H9 (cell line): Measurements from ENCODE around the gene LDHD. TPM values are rescaled to one million over a fixed set of nuclear protein-coding genes. Genes with fewer than 3 reads are reported as not detected.
A peak's percentile ranks its signal among the peaks of the same experiment; 100 is the strongest.

Experiments used
- DNase-seq: peaks from one replicate; pipeline ENCODE4 v3.0.0-alpha.2; 2017
- H2AFZ ChIP-seq: one replicate; pipeline ENCODE4 v1.6.1; 2013; ENCODE audit warnings: mild to moderate bottlenecking, low read length, control low read depth, moderate library complexity
- H2AK5ac ChIP-seq: 2 replicates; pipeline ENCODE4 v1.6.1; 2013; ENCODE audit warnings: low read length, control low read depth, mixed read lengths; ENCODE audit not compliant: insufficient read length
- H2BK120ac ChIP-seq: one replicate; pipeline ENCODE4 v1.6.1; 2013; ENCODE audit warnings: low read depth, mild to moderate bottlenecking, low read length, control low read depth, inconsistent platforms; ENCODE audit not compliant: poor library complexity, severe bottlenecking
- H2BK12ac ChIP-seq: 2 replicates; pipeline ENCODE4 v1.6.1; 2013; ENCODE audit warnings: low read length, control low read depth, mixed read lengths, low read depth; ENCODE audit not compliant: insufficient read length
- H2BK15ac ChIP-seq: 2 replicates; pipeline ENCODE4 v1.6.1; 2013; ENCODE audit warnings: low read depth, low read length, control low read depth
- H2BK20ac ChIP-seq: one replicate; pipeline ENCODE4 v1.6.1; 2013; ENCODE audit warnings: low read depth, mild to moderate bottlenecking, low read length, control low read depth, inconsistent platforms; ENCODE audit not compliant: poor library complexity, severe bottlenecking
- H2BK5ac ChIP-seq: 2 replicates; pipeline ENCODE4 v1.6.1; 2013; ENCODE audit warnings: low read length, control low read depth, mixed read lengths; ENCODE audit not compliant: insufficient read length
- H3K14ac ChIP-seq: 2 replicates; pipeline ENCODE4 v1.6.1; 2013; ENCODE audit warnings: low read length, control low read depth; ENCODE audit not compliant: insufficient read depth
- H3K18ac ChIP-seq: 2 replicates; pipeline ENCODE4 v1.6.1; 2013; ENCODE audit warnings: low read depth, mild to moderate bottlenecking, mixed read lengths, low read length, control low read depth; ENCODE audit not compliant: insufficient read length
- H3K23ac ChIP-seq: 2 replicates; pipeline ENCODE4 v1.6.1; 2013; ENCODE audit warnings: low read length, control low read depth, mixed read lengths, low read depth; ENCODE audit not compliant: insufficient read length
- H3K23me2 ChIP-seq: 2 replicates; pipeline ENCODE4 v1.6.1; 2013; ENCODE audit warnings: low read depth, mild to moderate bottlenecking, mixed read lengths, low read length, control low read depth; ENCODE audit not compliant: insufficient read length, poor library complexity, severe bottlenecking
- H3K27ac ChIP-seq: 2 replicates; pipeline ENCODE4 v1.5.1; 2013; ENCODE audit warnings: low read length, control low read depth, mixed read lengths, low read depth; ENCODE audit not compliant: insufficient read length
- H3K27me3 ChIP-seq: 2 replicates; pipeline ENCODE4 v1.6.1; 2013; ENCODE audit warnings: low read length, control low read depth, inconsistent platforms; ENCODE audit not compliant: insufficient read depth
- H3K4ac ChIP-seq: 2 replicates; pipeline ENCODE4 v1.6.1; 2013; ENCODE audit warnings: low read depth, mild to moderate bottlenecking, control low read depth, inconsistent platforms, low read length, moderate library complexity
- H3K4me1 ChIP-seq: 2 replicates; pipeline ENCODE4 v1.6.1; 2013; ENCODE audit warnings: low read length, control low read depth, inconsistent platforms; ENCODE audit not compliant: insufficient read depth
- H3K4me2 ChIP-seq: 2 replicates; pipeline ENCODE4 v1.6.1; 2013; ENCODE audit warnings: low read length, control low read depth, mixed read lengths; ENCODE audit not compliant: insufficient read length, insufficient read depth
- H3K56ac ChIP-seq: 2 replicates; pipeline ENCODE4 v1.6.1; 2013; ENCODE audit warnings: low read depth, mild to moderate bottlenecking, mixed read lengths, low read length, control low read depth; ENCODE audit not compliant: insufficient read length
- H3K79me1 ChIP-seq: 2 replicates; pipeline ENCODE4 v1.6.1; 2013; ENCODE audit warnings: low read depth, mild to moderate bottlenecking, moderate library complexity, low read length, control low read depth, inconsistent platforms; ENCODE audit not compliant: insufficient read depth, poor library complexity, severe bottlenecking
- H3K79me2 ChIP-seq: 2 replicates; pipeline ENCODE4 v1.6.1; 2013; ENCODE audit warnings: low read length, control low read depth, inconsistent platforms; ENCODE audit not compliant: insufficient read depth
- H3K9ac ChIP-seq: 2 replicates; pipeline ENCODE4 v1.6.1; 2013; ENCODE audit warnings: low read length, control low read depth, mixed read lengths; ENCODE audit not compliant: insufficient read length; ENCODE audit errors: extremely low read depth
- H3K9me3 ChIP-seq: one replicate; pipeline ENCODE4 v1.6.1; 2013; ENCODE audit warnings: low read depth, low read length, inconsistent platforms; ENCODE audit not compliant: control insufficient read depth
- H3T11ph ChIP-seq: one replicate; pipeline ENCODE4 v1.6.1; 2013; ENCODE audit warnings: mild to moderate bottlenecking, low read length, control low read depth, inconsistent platforms
- H4K20me1 ChIP-seq: one replicate; pipeline ENCODE4 v1.6.1; 2013; ENCODE audit not compliant: control insufficient read depth, insufficient read length, insufficient read depth
- H4K5ac ChIP-seq: 2 replicates; pipeline ENCODE4 v1.6.1; 2013; ENCODE audit warnings: low read depth, mild to moderate bottlenecking, mixed read lengths, low read length, control low read depth; ENCODE audit not compliant: insufficient read length
- H4K8ac ChIP-seq: replicated peaks from 2 replicates; pipeline ENCODE4 v1.6.1; 2013; ENCODE audit warnings: low read length, control low read depth, mixed read lengths, low read depth; ENCODE audit not compliant: insufficient read length
- H4K91ac ChIP-seq: 2 replicates; pipeline ENCODE4 v1.6.1; 2013; ENCODE audit warnings: low read depth, mild to moderate bottlenecking, moderate library complexity, mixed read lengths, low read length, control low read depth; ENCODE audit not compliant: insufficient read length
- H3K27ac Mint-ChIP-seq, 3 experiments: 2 replicates in 2 of 3; 3 replicates in 1 of 3; pipeline ENCODE4 v1.8.0; 2020 to 2021; ENCODE audit warnings: mixed read lengths in 3 of 3, mild to moderate bottlenecking in 1 of 3, moderate library complexity in 1 of 3
- H3K27me3 Mint-ChIP-seq: 2 replicates; pipeline ENCODE4 v1.8.0; 2021; ENCODE audit warnings: low read depth, mild to moderate bottlenecking, moderate library complexity, mixed read lengths
- H3K36me3 Mint-ChIP-seq, 3 experiments: 2 replicates in 2 of 3; 3 replicates in 1 of 3; pipeline ENCODE4 v1.8.0; 2020 to 2021; ENCODE audit warnings: low read depth in 3 of 3, mixed read lengths in 3 of 3; ENCODE audit not compliant: insufficient read depth in 1 of 3
- H3K4me1 Mint-ChIP-seq, 2 experiments: 2 replicates each; pipeline ENCODE4 v1.8.0; 2020; ENCODE audit warnings: mixed read lengths in 2 of 2
- H3K4me3 Mint-ChIP-seq, 2 experiments: 2 replicates in 1 of 2; 3 replicates in 1 of 2; pipeline ENCODE4 v1.8.0; 2020 to 2021; ENCODE audit warnings: mild to moderate bottlenecking in 2 of 2, mixed read lengths in 2 of 2, moderate library complexity in 1 of 2
- H3K9me3 Mint-ChIP-seq, 2 experiments: 2 replicates in 1 of 2; 3 replicates in 1 of 2; pipeline ENCODE4 v1.8.0; 2020; ENCODE audit warnings: mild to moderate bottlenecking in 2 of 2, mixed read lengths in 2 of 2, moderate library complexity in 1 of 2
- WGBS: extraction: QIAGEN DNeasy Blood & Tissue Kit; methylation state at CpG from one replicate; pipeline ENCODE4 v1.1.7; 2013; ENCODE audit warnings: missing lambda C conversion rate, low lambda C conversion rate, mixed read lengths; ENCODE audit not compliant: insufficient read length; ENCODE audit errors: extremely low coverage; 5-methylcytosine and 5-hydroxymethylcytosine counted together
- total RNA-seq: library from RNA; stranded (reverse); gene quantifications from 2 replicates; pipeline ENCODE4 v1.2.1, GENCODE V29; 2021
- TF ChIP-seq, protein P1 (sequence below): fragments of 200-600 bp; sonication (generic); conservative IDR thresholded peaks from 3 replicates; pipeline ENCODE4 v1.8.0; 2021; ENCODE audit warnings: antibody characterized with exemption, mild to moderate bottlenecking

LDHD gene
- total RNA-seq, 1 experiment from 2014 or later = 14.7 TPM

DNA sequence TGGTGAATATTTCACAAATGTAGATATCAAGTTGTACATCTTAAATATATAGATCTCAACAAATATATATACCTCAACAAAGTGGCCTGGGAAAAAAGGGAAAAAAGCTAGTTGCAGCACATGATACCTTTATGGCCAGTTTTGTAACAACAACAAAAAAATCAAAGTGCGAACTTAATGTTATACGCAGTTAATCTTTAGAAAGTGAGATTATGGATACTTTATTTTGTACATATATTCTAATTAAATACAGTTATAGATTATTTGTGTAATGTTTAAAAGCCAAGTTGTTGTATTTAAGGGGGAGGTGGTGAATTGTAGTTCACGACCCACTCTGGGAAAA is 31.4 kb upstream of the LDHD start:
- Mint-ChIP-seq H3K9me3 (peaks cover 35 to 37% of the 10 kb centered on the region in 2 experiments), H3K36me3 (peaks cover 31 to 37% (median 32%) of the 10 kb centered on the region in 3 experiments), H3K27me3 (peaks cover 9% of the 10 kb centered on the region), H3K4me1 (peaks cover 0 to 7% of the 10 kb centered on the region in 2 experiments; a peak in 3 of 4 replicates), H3K4me3 (peak overlapping the region; percentile 91 to 97), H3K27ac (no peak overlapping the region)
- Histone ChIP-seq H3K27ac (no peak overlapping the region), H2BK20ac (no peak overlapping the region), H2BK5ac (no peak overlapping the region), H3K27me3 (no peaks in the 10 kb centered on the region), H2BK15ac (no peak overlapping the region), H4K5ac (no peak overlapping the region), H4K20me1 (no peaks in the 10 kb centered on the region), H3K79me2 (peaks cover 7% of the 10 kb centered on the region), H3K4me1 (no peaks in the 10 kb centered on the region), H3K9ac (no peak overlapping the region), H3K23me2 (peaks cover 2% of the 10 kb centered on the region), H3K4ac (no peak overlapping the region), H4K91ac (no peak overlapping the region), H3K79me1 (peaks cover 2% of the 10 kb centered on the region), H2BK120ac (no peak overlapping the region), H3K23ac (no peak overlapping the region), H4K8ac (no peak overlapping the region), H3K9me3 (peaks cover 4% of the 10 kb centered on the region), H2AK5ac (no peak overlapping the region), H3K56ac (no peak overlapping the region), H3K14ac (no peak overlapping the region), H3T11ph (no peak overlapping the region), H3K4me2 (no peak overlapping the region), H2BK12ac (no peak overlapping the region), H3K18ac (no peak overlapping the region), H2AFZ (no peak overlapping the region)
- DNase-seq = no peak
- WGBS = no CpG with 5 or more reads among the region's 3 CpGs
- TF ChIP-seq, protein P1, sequence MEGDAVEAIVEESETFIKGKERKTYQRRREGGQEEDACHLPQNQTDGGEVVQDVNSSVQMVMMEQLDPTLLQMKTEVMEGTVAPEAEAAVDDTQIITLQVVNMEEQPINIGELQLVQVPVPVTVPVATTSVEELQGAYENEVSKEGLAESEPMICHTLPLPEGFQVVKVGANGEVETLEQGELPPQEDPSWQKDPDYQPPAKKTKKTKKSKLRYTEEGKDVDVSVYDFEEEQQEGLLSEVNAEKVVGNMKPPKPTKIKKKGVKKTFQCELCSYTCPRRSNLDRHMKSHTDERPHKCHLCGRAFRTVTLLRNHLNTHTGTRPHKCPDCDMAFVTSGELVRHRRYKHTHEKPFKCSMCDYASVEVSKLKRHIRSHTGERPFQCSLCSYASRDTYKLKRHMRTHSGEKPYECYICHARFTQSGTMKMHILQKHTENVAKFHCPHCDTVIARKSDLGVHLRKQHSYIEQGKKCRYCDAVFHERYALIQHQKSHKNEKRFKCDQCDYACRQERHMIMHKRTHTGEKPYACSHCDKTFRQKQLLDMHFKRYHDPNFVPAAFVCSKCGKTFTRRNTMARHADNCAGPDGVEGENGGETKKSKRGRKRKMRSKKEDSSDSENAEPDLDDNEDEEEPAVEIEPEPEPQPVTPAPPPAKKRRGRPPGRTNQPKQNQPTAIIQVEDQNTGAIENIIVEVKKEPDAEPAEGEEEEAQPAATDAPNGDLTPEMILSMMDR = no peak
